Testis (tissue), 3 donors: ENCODE measurements around the gene KLF3. TPM values are rescaled to one million over a fixed set of nuclear protein-coding genes. Genes with fewer than 3 reads are reported as not detected.

Source experiments
- DNase-seq: peaks from one replicate; pipeline ENCODE4 v3.0.0-alpha.2; 2019
- H3K27ac ChIP-seq, 2 donors: fragments of 200-600 bp; sonication (generic); one replicate each; pipeline ENCODE4 v1.5.1; 2019
- H3K27me3 ChIP-seq: fragments of 200-600 bp; sonication (generic); one replicate; pipeline ENCODE4 v1.5.1; 2019
- H3K36me3 ChIP-seq: fragments of 200-600 bp; sonication (generic); one replicate; pipeline ENCODE4 v1.5.1; 2017; ENCODE audit warnings: low read depth; ENCODE audit errors: missing control alignments
- H3K4me1 ChIP-seq: fragments of 200-600 bp; sonication (generic); one replicate; pipeline ENCODE4 v1.5.1; 2019
- H3K4me3 ChIP-seq, 2 donors: fragments of 200-600 bp; sonication (generic); one replicate each; pipeline ENCODE4 v1.5.1; 2017 to 2019
- H3K9me3 ChIP-seq: fragments of 200-600 bp; sonication (generic); one replicate; pipeline ENCODE4 v1.5.1; 2017
- POLR2A ChIP-seq: fragments of 450-650 bp; IDR thresholded peaks from one replicate; pipeline ENCODE4 v1.6.1; 2017; ENCODE audit warnings: antibody characterized with exemption, mild to moderate bottlenecking, moderate library complexity
- WGBS, 2 donors: methylation state at CpG; one replicate each; pipeline ENCODE4 v1.1.5; 2018; 5-methylcytosine and 5-hydroxymethylcytosine counted together
- intact Hi-C: fragments of 100-400 bp; cut with DNase I; formaldehyde crosslinking; loops from one replicate; pipeline ENCODE4 v1.15.1; 2023; ENCODE audit warnings: low total_unique reads
- polyA plus RNA-seq: library from polyadenylated mRNA; stranded (reverse); fragments of 350-450 nt; fragmentation: Illumina TruSeq; extraction: RNeasy Lipid Tissue Mini Kit (QIAGEN cat#74804); gene quantifications from one replicate; pipeline ENCODE4 v1.2.3, GENCODE V29; 2014; ENCODE audit warnings: low read depth, low replicate concordance; ENCODE audit not compliant: insufficient read depth
- total RNA-seq, 2 donors: library from RNA; depleted of rRNA; stranded (reverse); fragments of >200 nt; gene quantifications; one replicate each; pipeline ENCODE4 v1.2.3, GENCODE V29; 2016
- TF ChIP-seq, protein P1 (sequence below), 3 experiments: fragments of 450-650 bp in 2 of 3; fragments of 200-600 bp in 1 of 3; sonication (generic) in 1 of 3; IDR thresholded peaks; one replicate each; pipeline ENCODE4 v1.5.1; 2016 to 2019; ENCODE audit warnings: antibody characterized with exemption in 3 of 3, mild to moderate bottlenecking in 2 of 3, moderate library complexity in 1 of 3

Gene KLF3
- total and polyA plus RNA-seq, 3 donors from 2014 or later = 16.4 to 24.6 (median 21.2) TPM

DNA sequence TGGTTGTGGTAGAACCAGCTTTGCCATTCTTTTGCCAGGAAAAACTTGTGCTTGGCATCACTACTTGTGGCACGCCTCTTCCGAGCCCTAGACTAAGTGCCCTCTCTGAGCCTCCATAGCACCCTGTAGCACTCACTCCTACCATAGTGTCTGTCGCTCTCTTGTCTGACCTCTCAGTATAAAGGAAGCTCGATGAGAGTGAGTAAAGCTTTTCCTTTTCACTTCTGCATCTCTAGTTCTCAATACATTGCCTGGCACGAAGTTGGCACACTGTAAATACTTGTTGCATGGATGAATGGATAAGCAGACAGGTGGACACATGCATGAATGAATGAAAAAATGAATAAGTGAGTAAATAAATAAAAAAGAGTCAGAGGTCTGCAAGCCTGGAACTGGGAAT, 70.4 kb downstream of the KLF3 start:
- no peaks in the 10 kb centered on the region for H3K27me3 ChIP-seq
- H3K4me3 ChIP-seq = no peak overlapping the region
- WGBS, 2 donors = 90 to 92% methylated on average over 5 of the region's 5 CpGs
- H3K27ac ChIP-seq = no peak overlapping the region
- H3K36me3 ChIP-seq = no peaks in the 10 kb centered on the region
- intact Hi-C loops = loop anchor here (5.0 kb wide), 1 partner anchor 662 kb away; no protein-coding TSS in a partner anchor
- no peaks in the 10 kb centered on the region for H3K4me1 ChIP-seq
- H3K9me3 ChIP-seq = no peaks in the 10 kb centered on the region
- no peak for DNase-seq
- TF ChIP-seq, protein P1, sequence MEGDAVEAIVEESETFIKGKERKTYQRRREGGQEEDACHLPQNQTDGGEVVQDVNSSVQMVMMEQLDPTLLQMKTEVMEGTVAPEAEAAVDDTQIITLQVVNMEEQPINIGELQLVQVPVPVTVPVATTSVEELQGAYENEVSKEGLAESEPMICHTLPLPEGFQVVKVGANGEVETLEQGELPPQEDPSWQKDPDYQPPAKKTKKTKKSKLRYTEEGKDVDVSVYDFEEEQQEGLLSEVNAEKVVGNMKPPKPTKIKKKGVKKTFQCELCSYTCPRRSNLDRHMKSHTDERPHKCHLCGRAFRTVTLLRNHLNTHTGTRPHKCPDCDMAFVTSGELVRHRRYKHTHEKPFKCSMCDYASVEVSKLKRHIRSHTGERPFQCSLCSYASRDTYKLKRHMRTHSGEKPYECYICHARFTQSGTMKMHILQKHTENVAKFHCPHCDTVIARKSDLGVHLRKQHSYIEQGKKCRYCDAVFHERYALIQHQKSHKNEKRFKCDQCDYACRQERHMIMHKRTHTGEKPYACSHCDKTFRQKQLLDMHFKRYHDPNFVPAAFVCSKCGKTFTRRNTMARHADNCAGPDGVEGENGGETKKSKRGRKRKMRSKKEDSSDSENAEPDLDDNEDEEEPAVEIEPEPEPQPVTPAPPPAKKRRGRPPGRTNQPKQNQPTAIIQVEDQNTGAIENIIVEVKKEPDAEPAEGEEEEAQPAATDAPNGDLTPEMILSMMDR (IDR thresholded peaks at IDR 0.05) = no peak
- TF ChIP-seq POLR2A = no peak

DNA sequence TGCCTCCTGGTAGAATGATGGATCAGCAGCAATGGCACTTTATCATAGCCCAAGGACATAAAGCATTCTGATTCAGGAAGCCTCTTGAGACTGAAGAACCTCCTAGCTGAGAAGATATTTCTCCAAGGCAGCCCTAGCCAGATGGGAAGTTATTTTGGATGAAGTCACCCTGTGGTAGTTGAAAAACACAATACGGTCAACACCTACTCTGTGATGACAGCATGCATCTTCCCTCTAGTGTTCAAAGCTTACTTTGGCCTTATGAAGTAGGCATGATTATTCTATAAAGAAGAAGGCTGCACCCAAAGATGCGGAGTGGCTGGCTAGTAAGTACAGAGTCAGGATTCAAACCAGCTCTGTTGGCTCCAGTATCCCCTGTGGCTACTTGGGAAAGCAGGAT, 70.9 kb downstream of the KLF3 start:
- TF ChIP-seq, protein P1 (IDR thresholded peaks at IDR 0.05) = no peak
- no peak for TF ChIP-seq POLR2A
- H3K36me3 ChIP-seq = no peaks in the 10 kb centered on the region
- no peak overlapping the region for H3K4me3 ChIP-seq
- intact Hi-C loops = loop anchor here (5.0 kb wide), 1 partner anchor 663 kb away; no protein-coding TSS in a partner anchor
- no peaks in the 10 kb centered on the region for H3K4me1 ChIP-seq
- H3K27ac ChIP-seq = no peak overlapping the region
- 89 to 100% methylated on average over 2 of the region's 2 CpGs for WGBS, 2 donors
- no peaks in the 10 kb centered on the region for H3K9me3 ChIP-seq
- no peak for DNase-seq
- no peaks in the 10 kb centered on the region for H3K27me3 ChIP-seq

DNA sequence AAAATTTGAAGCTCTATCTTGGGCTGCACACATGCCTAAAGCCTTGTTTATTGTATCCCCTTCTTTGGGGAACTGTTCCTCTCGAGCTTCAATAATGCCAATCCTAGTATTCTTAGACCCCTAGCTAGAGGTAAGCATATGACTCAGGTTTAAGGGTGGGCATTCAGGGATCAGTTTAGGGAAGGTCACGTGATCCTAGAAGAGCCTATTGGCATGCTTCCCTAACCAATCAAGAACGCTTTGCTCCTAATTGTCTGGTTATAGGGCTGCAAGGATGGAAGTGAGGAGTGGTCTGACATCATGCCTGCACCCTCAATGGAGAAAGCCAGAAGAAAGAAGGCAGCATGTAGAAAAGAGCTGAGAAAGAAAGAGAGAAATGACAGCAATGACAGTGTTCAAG, 71.9 kb downstream of the KLF3 start:
- intact Hi-C loops = no loop called here
- 82 to 89% methylated on average over 3 of the region's 3 CpGs for WGBS, 2 donors
- no peak overlapping the region for H3K27ac ChIP-seq
- H3K4me3 ChIP-seq = no peak overlapping the region
- H3K27me3 ChIP-seq = no peaks in the 10 kb centered on the region
- no peaks in the 10 kb centered on the region for H3K36me3 ChIP-seq
- no peaks in the 10 kb centered on the region for H3K4me1 ChIP-seq
- no peak for DNase-seq
- no peaks in the 10 kb centered on the region for H3K9me3 ChIP-seq
- TF ChIP-seq POLR2A = no peak
- TF ChIP-seq, protein P1 (IDR thresholded peaks at IDR 0.05) = no peak

DNA sequence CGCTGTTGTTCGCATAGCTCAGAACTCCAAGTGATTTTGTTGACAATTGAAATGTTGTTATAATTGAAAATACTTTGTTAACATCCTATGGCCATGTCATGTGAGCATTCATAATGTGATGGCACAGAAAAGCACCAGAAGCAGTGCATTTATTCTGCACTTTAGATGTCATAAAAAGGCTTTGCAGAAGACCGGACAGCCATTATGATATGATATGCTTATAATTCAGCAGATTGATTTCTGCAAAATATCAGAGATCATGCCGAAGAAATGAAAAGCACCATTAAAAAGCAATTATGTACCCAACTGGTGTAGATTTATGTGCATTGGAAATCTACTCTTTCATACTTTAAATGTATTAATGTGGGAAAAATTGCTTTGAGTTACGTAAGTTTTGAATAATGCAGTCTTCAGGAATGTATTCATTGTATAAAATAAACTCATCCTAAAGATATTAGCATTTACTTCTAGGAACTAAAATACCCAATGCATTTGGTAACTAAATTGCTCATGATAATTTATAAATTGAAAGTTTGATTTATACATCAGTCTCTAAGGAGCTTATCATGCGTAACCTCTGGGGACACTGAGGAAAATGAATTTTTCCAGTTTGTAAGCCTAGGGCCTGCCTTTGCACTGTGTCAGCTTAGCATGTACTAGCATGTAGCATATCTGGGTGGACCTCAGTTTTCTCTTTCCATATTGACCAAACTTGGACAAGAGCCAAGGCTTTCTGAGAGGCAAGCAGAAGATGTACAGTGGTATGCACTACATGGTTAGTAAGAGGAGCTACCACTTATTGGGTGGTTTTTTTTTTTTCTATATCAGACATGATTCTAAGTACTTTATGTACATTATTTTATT, 75.2 kb downstream of the KLF3 start:
- Histone ChIP-seq H3K27ac (no peak overlapping the region), H3K4me3 (no peak overlapping the region), H3K27me3 (no peaks in the 10 kb centered on the region), H3K36me3 (no peaks in the 10 kb centered on the region), H3K9me3 (no peaks in the 10 kb centered on the region), H3K4me1 (no peaks in the 10 kb centered on the region)
- intact Hi-C loops = no loop called here
- no peak for DNase-seq
- TF ChIP-seq, protein P1 (IDR thresholded peaks at IDR 0.05) = no peak
- no peak for TF ChIP-seq POLR2A
- WGBS, 2 donors = 93 to 95% methylated on average over 6 of the region's 6 CpGs

DNA sequence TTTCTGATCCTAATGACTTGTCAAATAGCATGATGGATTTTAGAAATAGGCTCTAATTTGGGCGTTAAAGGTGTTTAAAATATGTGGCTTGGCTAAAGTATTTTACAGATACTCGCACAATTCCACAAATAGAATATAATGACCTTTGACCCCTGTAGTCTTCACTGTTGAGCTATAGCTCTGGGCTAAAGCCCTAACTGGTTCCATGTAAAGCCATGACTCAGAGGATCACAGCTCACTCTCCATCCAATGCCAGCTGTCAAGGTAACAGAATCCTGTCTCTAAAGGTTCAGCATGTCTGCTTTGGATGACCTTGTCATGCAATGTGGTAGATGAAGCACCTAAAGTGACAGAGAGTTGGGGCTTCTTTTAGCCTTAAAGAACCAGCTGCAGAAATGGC, 76.3 kb downstream of the KLF3 start:
- WGBS, 2 donors = 84 to 85% methylated on average over 2 of the region's 2 CpGs
- DNase-seq = no peak
- Histone ChIP-seq H3K36me3 (no peaks in the 10 kb centered on the region), H3K4me3 (no peak overlapping the region), H3K27me3 (no peaks in the 10 kb centered on the region), H3K4me1 (no peaks in the 10 kb centered on the region), H3K27ac (no peak overlapping the region), H3K9me3 (no peaks in the 10 kb centered on the region)
- intact Hi-C loops = no loop called here
- TF ChIP-seq POLR2A = no peak
- TF ChIP-seq, protein P1 (IDR thresholded peaks at IDR 0.05) = no peak
